Inflammatory macrophage treated with lipopolysaccharide for 1 hour (primary cell): ENCODE data around the gene AGBL1.

Source experiments
- DNase-seq, 2 donors: peaks; one replicate each; pipeline ENCODE4 v3.0.0-alpha.2; 2020 to 2022

The AGBL1 gene

DNA sequence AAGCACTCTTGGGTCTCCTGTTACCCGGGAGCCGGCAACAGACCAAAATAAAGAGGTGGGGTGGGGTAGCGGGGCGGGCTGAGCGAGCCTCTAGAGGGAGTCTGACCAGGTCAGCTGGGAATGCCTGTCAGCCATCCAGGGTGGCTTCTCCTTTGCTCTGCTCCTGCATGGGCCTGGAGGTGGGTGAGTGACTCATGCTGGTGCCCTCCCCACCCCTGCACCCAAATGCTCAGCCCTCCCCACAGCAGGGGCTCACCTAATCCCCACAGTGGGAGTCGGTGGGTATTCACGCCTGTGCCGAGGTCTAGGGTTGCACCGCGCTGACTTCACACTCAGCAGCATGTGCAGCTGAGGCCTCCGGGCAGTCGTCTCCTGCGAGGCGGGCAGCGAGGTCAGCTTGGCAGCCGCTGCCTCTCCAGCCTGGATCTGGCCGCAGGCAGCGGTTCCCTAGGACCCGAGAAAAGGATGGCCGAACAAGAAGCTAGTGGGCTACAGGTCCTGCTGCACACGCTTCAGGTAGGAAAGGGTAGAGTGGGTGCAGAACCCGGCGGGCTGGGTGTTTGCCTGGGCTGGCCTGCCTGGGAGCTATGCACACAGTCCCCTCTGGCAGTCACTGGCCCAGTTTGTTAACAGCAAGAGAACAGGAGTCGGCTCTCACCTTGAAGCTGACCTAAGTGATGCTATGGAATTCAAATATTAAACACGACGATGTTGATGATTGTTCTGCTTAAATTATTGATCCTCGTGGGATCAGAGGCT is at the start of gene AGBL1:
AGBL1 (plus strand) TSS at position 364 of the 759 bp plus-strand sequence.
- DNase-seq: no peak

DNA sequence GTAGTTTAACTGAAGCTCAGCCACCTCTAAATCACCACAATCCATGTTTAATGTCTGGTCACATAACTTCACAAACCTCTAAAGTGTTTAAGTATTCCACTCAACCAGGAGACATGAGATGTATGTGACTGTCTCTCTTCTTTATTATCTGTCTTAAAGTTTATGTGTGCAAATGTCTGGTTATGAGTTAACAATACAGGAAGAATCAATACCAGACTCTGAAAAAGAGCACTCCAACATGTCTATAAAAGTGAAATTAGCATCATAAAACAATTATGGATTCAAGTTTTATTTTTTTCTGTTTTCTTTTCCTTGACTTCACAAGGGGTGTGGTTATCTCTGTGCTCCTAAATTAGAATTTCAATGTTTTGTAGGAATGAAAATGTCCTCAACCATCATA is 44.8 kb upstream of the AGBL1 start:
- DNase-seq: no peak

DNA sequence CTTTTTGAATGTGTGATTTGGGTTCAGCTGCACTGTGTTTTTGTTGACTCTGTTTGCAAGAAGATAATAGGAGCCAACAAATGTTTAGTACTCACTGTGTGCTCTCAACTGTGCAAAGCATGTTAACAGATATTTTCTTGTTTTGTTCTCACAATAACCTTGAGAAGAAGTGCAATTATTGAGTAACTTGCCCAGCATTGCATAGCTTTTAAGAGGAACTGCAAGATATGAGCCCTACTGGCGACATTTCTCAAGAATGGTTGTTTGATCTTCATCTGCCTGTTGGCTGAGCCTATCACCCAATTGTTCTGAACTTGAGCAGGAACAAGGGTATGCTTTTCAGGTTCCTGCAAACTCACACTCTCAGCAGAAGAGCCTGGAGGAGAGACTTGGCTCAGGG is 43.4 kb upstream of the AGBL1 start:
- no peak for DNase-seq

DNA sequence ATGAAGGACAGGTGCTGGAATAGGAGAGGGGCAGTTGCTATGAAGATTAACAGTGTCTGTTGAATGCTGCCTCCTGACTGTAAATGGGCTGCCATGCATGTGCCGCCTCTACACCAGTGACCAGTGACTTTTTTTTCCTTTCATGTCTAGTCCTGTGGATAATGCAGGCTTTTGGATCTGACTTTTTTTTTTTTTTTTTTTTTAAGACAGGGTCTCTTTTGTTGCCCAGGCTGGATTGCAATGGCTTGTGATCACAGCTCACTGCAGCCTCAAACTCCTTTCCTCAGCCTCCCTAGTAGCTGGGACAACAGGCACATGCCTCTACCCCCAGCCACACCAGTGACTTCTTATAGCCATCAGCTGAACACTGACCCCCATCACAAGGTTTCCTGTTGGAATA is 41.2 kb upstream of the AGBL1 start:
- DNase-seq: no peak

DNA sequence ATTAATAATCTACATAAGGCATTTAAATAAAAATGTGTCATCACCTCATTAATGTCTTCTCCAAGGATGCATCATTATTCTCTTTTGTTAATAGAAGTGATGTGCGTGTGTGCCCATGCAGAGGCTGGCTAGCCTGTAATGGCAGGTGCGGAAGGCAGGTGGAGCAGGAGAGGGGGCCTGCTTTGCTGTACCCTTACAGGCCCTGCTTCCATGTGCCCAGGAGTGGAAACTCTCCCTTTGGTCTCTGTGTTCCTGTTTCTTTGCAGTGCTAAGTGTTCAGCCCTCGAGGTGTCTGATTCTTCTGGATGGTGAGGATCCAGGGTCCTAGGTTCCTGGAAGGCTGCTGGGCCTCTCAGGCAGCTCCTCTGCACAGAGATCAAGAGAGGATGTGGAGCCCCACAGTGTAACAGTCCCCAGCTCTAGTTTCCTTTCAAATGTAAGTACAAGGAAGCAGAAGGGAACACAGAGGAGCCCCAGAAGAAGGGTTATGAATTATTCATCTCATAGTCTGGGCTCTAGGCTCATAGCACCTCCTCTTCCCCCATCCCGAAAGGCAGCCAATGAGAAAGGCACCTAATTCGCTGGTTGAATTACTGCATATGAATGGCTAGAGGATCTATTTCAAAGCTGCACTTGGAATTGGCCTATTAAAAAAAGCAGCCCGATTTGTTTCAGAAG is 39.2 kb upstream of the AGBL1 start:
- DNase-seq: no peak

DNA sequence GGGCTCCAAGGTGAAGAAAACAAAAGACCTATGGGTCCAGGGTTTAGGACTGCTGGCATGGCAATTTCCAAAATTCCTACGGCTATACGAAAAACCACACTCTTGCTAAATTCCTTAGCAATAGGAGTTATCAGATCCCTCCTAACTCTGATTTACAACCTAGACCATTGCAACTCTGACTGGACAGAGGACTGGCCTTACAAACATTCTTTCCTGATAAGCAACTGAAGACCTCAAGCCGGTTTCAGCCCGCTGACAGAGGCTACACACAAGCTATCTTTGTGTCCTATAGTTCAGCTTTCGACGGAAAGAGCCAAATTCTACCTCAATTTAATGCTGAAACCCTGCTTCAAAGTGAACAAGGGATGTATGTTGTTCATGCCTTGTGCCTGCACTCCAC is 38.3 kb upstream of the AGBL1 start:
- DNase-seq: no peak

DNA sequence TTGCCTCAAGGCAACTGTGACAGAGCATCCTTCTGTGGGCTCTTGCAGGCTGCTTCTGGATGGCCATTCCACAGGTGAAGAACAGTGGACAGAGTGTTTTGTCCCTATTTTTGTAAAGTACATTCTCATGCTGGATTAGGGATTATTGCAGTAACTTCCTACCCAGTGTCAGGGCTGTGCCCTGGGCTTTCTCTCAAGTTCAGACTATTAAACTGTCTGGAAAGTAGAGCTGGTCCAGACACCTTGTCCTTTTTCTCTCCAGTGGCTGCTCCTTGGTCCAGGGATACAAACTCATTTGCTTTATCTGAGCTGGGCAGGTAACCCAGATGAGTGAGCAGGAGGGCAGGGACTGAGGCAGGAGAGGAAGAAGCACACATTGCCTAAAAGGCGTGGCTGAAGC is 37.4 kb upstream of the AGBL1 start:
- DNase-seq: no peak

DNA sequence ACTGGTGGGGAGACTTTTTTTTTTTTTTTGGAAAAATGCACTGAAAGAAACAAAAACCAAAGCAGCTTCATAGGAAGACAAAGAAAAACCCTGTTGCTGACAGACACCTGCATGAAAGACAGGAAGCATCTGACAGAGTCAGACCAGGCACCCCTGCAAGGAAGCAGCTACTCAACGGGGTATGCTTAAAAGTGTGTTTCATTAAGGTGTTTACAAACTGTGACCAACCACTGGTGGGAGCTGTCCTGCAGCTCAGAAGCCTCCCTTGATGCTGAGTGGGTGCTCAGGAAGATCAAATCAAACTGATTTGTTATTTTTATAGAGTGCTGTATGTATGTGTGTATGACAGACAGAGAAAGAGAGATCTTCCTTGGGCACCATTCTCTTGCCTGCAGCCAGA is 34.7 kb upstream of the AGBL1 start:
- no peak for DNase-seq

DNA sequence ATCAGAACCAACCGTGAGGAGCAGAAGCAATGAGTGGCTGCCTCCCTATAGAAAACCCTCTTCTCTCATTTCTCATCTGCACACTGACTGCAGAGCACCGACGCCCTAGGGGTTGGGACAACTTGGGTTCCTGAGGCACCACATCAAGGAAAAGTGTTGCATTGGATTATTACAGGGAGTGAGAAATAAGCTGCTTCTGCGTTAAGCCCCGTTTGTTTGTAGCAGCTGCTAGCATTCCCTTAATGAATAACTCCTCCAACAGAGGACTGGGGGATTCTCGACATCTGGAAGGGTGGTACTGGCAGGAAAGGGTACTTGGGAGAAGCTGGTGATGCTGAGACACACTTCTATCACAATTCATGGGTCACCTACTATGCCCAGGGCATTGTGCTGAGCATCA is 25.3 kb upstream of the AGBL1 start:
- DNase-seq: no peak

DNA sequence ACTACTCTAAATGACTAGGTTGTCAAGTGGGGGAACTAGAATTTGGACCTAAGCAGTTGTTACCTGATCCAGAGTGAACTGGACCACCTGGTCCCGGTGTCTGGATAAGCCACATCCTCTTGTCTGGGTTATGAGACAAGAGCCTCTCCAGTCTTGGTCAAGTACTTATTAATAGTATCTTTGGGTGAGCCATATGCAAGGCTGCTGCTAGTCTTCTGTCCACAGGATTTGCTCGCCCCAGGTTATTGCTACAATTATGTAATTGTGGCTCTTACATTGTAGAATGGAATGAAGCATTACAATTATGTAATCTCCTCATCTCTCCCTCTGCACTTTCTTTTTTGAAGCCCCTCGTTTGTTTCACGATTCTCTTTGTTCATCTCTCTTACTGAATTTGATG is 24.0 kb upstream of the AGBL1 start:
- DNase-seq: no peak

DNA sequence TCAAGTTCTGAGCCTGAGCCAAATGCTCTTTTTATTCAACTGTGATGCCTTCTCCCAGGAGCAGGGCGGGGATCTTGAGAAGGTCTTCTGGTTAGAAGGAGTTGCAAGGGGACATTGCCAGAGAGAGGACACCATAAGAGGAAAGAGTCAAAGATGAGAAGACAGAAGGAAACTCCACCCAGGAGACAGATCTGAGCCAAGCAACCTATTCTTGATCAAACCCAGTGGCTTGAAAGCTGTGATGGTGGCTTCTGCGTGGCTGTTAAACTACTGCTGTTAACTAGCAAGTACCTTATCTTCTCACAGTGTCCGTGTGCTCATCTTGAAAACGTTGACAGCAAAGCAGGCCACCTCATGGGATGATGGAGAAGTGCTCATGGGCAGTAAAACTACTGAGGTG is 19.8 kb upstream of the AGBL1 start:
- no peak for DNase-seq

DNA sequence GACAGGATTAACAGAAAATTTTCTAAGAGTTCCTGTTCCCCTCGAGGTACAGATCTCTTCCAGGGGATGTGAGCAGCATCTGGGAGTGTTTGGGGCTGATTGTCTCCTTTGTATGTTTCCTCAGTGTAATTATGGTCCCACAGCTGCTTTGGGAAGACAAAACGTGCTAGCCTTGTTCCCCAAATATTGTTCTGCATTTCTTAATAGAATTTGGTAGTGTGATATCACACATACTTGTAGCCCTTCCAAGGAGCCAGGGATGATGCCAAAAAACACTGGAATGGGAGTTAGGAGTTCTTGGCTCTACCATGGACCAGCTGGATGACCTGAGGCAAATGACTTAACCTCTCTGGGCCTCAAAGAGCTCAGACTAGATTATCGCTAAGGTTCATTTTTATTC is 19.0 kb upstream of the AGBL1 start:
- DNase-seq: no peak

DNA sequence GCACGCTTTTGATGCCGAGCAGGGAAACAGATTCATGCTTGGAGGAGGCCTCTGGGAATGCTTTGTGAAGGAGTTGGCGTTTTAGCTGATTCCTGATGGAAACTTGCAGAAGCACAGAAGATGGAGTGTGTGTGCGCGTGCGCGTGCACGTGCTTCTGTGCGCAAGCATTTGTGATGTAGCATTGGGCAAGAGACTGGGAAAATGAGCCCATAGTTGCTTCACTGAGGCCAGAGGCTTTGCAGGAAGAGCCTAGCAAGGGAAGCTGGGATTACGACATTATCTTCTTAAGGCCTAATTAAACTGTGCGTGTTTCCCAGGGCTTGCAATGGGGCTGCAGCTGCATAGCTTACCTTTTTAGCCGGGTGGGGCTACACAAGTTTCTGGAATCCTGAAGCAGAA is 18.1 kb upstream of the AGBL1 start:
- no peak for DNase-seq

DNA sequence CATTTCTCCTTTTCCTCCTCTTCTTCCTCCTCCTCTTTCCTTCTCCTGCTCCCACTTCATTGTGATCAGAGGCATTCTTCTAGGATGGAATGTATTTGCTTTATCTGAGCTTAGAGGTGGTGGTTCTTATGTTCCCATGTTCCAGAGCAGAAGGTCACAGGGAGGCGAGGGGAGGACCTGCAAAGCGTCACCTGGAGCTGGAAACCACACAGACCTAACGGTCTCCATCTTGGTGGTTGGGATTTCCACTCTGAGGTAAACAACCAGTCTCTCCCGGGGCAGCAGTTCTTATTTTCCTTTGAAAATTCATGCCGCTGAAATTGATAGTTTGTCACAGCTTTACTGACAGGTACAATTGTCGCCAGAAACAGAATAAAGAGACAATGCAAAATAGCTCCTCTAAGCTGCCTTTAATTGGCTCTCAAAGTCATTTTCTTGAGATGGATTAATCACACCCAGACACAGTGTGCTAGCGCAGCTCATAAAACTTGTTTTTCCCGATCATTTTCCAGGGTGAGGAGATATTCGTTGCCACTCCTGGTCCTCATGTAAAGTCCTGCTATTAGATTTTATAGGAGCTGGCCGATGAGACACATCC is 16.9 kb upstream of the AGBL1 start:
- DNase-seq: no peak

DNA sequence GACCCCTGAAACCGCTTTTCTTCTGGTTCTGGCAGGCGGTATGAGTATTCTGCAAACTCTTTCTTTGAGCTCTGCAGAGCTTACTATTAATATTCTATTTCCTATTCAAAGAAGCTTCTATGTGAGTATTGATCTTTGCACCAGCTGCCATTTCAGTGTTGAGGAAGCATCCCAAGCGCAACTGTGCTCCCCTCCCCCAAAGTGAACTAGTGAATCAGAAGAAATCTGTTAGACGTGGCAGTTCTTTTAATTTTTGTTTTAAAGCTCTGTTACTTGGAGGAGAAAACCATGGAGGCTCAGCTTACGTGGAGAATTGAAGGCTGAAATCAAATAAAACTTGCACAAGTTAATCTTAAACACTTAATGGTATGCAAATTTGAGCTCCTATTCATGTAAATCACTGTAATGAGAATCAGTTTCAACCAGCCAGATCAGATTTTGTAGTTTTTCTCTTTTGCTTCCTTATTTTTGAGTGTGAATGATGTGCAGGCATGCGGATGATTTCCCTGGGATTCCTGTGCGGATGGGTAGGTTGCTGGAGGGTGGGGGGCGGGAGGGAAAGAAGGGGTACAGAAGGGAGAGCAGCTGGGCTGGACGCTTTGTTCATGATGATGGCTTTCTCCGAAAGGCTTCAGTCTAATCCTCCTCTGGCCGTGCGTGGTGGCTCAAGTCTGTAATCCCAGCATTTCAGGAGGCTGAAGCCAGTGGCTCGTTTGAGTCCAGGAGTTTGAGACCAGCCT is 16.1 kb upstream of the AGBL1 start:
- DNase-seq: no peak

DNA sequence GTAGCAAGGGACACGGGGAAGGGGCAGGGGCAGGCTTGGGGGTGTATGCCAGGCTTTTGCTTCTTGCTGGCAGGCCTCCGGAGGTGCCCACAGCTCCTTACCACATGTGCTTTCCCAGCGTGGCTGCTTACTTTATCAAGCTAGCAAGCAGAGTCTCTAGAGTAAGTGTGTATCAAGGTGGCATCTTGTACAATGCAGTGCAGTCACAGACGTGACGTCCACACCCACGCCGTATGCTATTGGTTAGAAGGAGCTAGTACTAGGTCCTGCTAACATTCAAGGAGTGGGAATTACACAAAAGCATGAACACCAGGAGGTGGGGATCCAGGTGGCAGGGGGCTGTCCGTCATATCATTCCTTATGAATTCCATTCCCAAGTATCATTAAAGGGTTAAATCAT is 15.3 kb upstream of the AGBL1 start:
- DNase-seq: no peak

DNA sequence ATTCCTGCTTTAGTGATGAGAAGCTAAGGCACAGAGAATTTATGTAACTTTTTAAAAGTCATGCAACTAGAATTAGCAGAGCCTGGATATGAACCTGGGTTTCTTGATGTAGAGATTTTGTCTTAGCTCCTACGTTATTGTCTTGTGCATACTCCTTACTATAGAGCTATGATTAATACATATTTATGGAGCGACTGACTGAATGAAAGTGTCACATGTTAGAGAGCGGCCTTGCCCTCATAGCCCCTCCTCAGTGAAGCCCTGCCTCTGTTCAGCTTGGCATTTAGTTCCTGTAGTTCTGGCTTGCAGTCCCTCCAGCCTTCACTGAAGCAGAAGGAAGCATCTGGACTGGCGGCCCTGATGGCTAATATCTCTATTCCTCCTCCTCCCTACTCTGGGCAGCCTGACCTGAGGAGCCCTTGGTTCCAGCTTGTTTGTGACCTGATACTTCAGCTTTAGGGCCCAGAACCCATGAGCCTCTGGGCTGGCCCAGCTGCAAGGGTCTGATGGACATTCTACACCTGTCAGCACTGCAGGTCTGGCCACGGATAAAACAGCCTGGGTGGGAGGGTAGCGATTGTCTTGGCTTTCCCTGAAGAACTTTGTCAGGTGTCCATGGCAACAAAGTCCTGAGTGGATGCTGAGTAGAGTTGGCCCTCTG is 13.4 kb upstream of the AGBL1 start:
- no peak for DNase-seq

DNA sequence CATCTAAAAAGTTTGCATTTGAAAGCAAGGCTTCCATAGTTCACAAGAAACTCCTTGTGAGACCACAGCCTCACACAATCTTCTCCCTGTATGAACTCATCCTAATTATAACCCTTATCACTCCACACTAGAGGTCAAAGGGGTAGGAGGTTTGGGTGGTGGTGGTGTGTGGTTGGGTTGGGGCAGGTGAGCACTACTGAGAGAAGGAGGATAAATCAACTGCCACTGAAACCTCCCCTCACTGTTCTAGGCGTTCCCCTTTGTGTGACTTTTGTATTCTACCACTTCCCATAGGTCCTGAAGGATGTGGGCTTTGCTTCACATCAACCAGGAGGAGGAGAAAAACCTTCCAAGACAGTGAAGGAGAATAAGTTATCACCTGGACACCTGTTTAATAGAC is 6.4 kb upstream of the AGBL1 start:
- no peak for DNase-seq

DNA sequence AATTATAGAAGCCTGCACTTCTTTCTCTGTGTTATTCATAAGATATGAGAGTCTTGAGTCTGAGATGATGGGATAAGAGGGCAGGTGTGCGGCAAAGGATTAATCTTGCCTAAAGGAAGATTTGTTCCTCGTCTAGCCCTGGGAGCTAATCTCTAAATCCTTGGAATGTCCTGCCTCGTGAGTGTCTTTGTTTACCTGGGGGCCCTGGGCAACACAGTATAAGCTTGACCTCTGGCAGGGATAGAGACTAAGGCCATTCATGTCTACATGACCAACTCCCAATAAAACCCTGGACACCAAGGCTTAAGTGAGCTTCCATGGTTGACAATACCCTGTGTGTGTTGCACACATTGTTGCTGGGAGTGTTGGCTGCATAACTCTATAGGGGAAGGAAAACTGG is 3.2 kb upstream of the AGBL1 start:
- no peak for DNase-seq

DNA sequence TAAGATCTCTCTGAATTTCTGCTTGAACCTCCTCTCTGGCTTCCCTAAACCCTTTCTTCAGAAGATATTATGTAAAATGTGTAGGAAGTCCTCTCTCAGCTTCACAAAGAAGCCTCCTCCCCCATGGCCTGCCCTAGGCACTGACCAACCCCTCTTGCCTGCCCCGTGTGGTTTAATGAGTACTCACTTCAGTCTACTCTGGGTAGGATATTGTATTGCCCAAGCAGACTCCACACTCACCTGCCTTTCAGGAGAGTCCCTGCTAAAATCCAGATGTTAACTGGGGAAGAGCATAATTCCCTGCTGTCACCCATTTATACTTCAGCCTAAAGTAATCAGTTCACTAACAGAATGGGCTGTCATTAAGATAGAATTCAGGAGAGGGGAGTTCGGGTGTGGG is 2.6 kb upstream of the AGBL1 start:
- DNase-seq: no peak

DNA sequence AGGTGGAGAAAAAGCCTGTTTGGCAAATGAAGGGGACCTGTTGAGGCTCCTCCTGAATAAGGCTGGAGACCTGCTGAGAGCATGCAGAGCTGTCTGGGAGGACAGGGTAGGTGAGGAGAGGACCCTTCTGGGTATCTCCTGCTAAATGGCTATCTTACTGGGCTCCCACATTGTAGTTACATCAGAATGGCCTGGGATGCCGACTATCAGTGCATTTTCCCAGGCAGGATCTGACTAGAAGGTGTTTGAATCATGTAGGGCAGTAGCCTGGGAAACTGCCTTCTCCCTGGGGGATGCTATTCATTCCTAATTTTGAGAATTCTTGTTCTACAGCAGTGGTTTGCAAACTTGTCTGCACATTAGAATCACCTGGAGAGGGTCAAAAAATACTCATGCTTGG is 631 bp downstream of the AGBL1 start:
- no peak for DNase-seq

DNA sequence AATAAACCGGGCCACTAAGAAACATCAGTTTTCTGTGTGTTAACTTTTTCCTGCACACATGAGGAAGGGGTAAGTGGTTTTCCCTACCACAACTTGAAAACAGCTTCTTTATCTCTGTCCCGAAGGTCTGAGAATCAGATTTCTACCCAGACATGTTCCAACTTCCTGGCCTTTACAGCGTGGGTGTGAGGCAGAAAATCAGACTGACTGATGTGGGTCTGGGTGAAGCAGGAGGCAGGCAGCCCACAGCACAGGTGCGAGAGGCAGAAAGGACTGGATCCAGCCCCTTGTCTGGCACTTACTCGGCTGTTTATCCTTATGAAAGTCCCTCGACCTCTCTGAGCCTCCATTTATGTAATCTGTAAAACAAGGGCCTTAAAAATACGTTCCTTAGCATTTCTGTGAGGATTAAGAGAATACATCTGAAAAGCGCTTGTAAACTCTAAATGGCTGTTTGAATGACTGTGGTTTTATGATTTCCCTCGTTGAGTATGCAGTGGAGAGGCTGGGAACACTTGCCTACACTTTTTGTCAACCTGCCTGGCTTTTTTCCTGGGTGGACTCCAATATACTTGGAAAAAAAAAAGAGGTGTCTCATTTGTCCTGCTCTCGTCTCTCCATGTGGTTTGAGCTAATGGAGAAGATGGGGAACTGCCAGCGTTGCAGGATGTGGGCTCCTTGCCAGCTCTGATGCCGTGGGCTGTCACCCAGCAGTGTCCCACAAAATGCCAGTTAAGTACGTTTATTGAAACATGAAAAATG is 3.1 kb downstream of the AGBL1 start:
- DNase-seq: no peak
